Measurements from ENCODE around the gene MAG. TPM values are rescaled to one million over a fixed set of nuclear protein-coding genes. Genes with fewer than 3 reads are reported as not detected.

MAG gene
- total RNA-seq, 1 donor = not detected

DNA sequence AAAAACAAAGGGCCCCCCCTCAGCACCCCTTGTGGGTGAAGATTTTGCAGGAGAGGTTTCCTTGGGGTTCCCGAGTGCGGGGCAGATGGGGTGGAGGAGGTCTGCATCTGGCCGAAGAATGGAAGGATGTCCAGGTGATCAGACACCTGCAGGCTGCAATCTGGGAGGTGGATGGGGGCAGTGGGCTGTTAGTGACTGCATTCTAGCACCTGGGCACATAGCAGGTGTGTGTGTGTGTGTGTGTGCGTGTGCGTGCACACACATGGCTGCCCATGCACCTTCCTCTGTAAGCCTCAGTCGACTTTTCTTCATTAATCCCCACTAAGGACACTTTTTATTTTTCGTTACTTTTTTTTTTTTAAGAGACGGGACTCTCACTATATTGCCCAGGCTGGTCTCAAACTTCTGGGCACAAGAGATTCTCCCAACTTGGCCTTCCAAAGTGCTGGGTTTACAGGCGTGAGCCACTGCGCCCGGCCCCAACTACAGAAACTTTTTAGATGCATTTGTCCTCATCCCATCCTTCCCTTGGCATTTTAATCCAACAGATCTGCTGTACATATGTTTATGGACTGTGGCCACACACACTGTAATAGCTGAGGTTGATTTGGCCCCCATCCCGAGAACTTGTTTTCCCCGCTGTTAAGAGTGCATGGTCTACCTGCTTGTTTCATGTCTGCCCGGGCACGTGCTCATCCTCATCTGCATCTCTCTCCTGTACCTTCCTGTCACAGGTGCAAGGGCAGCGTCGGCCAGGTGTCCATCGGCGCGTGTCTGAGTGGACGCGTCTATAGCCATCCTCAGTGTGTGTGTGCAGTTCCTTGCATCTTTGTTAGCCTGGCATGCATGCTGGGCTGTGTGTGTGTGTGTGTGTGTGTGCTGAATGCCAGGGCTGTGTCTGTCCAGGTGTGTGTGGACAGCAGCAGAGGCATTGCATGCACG, 731 bp downstream of the MAG start:
- TF ChIP-seq, protein P1, sequence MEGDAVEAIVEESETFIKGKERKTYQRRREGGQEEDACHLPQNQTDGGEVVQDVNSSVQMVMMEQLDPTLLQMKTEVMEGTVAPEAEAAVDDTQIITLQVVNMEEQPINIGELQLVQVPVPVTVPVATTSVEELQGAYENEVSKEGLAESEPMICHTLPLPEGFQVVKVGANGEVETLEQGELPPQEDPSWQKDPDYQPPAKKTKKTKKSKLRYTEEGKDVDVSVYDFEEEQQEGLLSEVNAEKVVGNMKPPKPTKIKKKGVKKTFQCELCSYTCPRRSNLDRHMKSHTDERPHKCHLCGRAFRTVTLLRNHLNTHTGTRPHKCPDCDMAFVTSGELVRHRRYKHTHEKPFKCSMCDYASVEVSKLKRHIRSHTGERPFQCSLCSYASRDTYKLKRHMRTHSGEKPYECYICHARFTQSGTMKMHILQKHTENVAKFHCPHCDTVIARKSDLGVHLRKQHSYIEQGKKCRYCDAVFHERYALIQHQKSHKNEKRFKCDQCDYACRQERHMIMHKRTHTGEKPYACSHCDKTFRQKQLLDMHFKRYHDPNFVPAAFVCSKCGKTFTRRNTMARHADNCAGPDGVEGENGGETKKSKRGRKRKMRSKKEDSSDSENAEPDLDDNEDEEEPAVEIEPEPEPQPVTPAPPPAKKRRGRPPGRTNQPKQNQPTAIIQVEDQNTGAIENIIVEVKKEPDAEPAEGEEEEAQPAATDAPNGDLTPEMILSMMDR (IDR thresholded peaks at IDR 0.05; ENCODE audit: extremely low read depth, low read depth, low read length) = no peak
- H3K36me3 ChIP-seq (ENCODE audit: insufficient read depth, low read length) = no peaks in the 10 kb centered on the region
- H3K4me2 ChIP-seq (ENCODE audit: insufficient read depth, low read length) = no peak overlapping the region
- H2AFZ ChIP-seq (ENCODE audit: low read length) = no peak overlapping the region
- H3K79me2 ChIP-seq (ENCODE audit: insufficient read depth, low read length) = no peaks in the 10 kb centered on the region
- H3K4me3 ChIP-seq (ENCODE audit: insufficient read depth, low read length) = no peak overlapping the region
- peak; percentile 73 for DNase-seq (ENCODE audit: insufficient read length, low spot score, missing footprints)
- H3K27ac ChIP-seq (ENCODE audit: low read depth, low read length) = no peak overlapping the region
- H3K27me3 ChIP-seq (ENCODE audit: insufficient read depth, low read length) = peaks cover 31% of the 10 kb centered on the region
- H4K20me1 ChIP-seq (ENCODE audit: insufficient read depth, low read length) = no peaks in the 10 kb centered on the region
- H3K4me1 ChIP-seq (ENCODE audit: insufficient read depth, low read length) = no peaks in the 10 kb centered on the region
- H3K9me3 ChIP-seq (ENCODE audit: low read depth, low read length) = no peaks in the 10 kb centered on the region

- TF ChIP-seq, protein P1 (IDR thresholded peaks at IDR 0.05; ENCODE audit: extremely low read depth, low read depth, low read length) = no peak
Observed at GRCh38 chr19:35293363-35293739, 1.4 kb downstream of the MAG start.

DNA sequence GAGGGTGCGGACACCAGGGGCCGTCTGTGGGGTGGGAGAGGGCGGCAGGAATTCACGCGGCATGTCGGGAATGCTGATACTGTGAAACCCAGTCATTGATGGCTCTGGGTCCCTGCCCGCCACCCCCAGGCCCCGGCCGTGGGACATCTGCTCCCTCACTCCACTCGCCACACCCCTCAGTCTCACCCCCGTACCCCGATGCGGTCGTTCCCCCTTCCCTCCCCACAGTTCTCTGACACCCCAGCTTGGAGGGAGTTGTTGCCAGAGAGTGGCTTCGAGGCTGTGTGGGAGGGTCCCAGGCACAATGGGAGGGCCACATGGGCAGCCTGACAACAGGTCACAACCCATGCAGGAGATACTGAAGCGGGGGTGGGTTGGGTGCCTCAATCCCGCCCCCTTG, 1.8 kb downstream of the MAG start:
- peak; percentile 11 for DNase-seq (ENCODE audit: insufficient read length, low spot score, missing footprints)
- H3K27me3 ChIP-seq (ENCODE audit: insufficient read depth, low read length) = peaks cover 25% of the 10 kb centered on the region
- no peaks in the 10 kb centered on the region for H3K36me3 ChIP-seq (ENCODE audit: insufficient read depth, low read length)
- TF ChIP-seq, protein P1 (IDR thresholded peaks at IDR 0.05; ENCODE audit: extremely low read depth, low read depth, low read length) = no peak
- no peaks in the 10 kb centered on the region for H4K20me1 ChIP-seq (ENCODE audit: insufficient read depth, low read length)
- no peaks in the 10 kb centered on the region for H3K9me3 ChIP-seq (ENCODE audit: low read depth, low read length)
- no peaks in the 10 kb centered on the region for H3K4me1 ChIP-seq (ENCODE audit: insufficient read depth, low read length)
- no peak overlapping the region for H3K4me2 ChIP-seq (ENCODE audit: insufficient read depth, low read length)
- no peaks in the 10 kb centered on the region for H3K79me2 ChIP-seq (ENCODE audit: insufficient read depth, low read length)
- H3K27ac ChIP-seq (ENCODE audit: low read depth, low read length) = no peak overlapping the region
- H2AFZ ChIP-seq (ENCODE audit: low read length) = no peak overlapping the region
- no peak overlapping the region for H3K4me3 ChIP-seq (ENCODE audit: insufficient read depth, low read length)

More at GRCh38 chr19:35293363-35293739, 1.4 kb downstream of the MAG start:
- no peaks in the 10 kb centered on the region for H3K36me3 ChIP-seq (ENCODE audit: insufficient read depth, low read length)
- no peak overlapping the region for H3K4me2 ChIP-seq (ENCODE audit: insufficient read depth, low read length)
- no peak overlapping the region for H2AFZ ChIP-seq (ENCODE audit: low read length)
- H3K4me1 ChIP-seq (ENCODE audit: insufficient read depth, low read length) = no peaks in the 10 kb centered on the region
- no peaks in the 10 kb centered on the region for H3K79me2 ChIP-seq (ENCODE audit: insufficient read depth, low read length)
- H3K4me3 ChIP-seq (ENCODE audit: insufficient read depth, low read length) = no peak overlapping the region
- no peak overlapping the region for H3K27ac ChIP-seq (ENCODE audit: low read depth, low read length)
- no peaks in the 10 kb centered on the region for H4K20me1 ChIP-seq (ENCODE audit: insufficient read depth, low read length)
- H3K27me3 ChIP-seq (ENCODE audit: insufficient read depth, low read length) = peaks cover 30% of the 10 kb centered on the region
- no peaks in the 10 kb centered on the region for H3K9me3 ChIP-seq (ENCODE audit: low read depth, low read length)
- DNase-seq (ENCODE audit: insufficient read length, low spot score, missing footprints) = peak; percentile 80

DNA sequence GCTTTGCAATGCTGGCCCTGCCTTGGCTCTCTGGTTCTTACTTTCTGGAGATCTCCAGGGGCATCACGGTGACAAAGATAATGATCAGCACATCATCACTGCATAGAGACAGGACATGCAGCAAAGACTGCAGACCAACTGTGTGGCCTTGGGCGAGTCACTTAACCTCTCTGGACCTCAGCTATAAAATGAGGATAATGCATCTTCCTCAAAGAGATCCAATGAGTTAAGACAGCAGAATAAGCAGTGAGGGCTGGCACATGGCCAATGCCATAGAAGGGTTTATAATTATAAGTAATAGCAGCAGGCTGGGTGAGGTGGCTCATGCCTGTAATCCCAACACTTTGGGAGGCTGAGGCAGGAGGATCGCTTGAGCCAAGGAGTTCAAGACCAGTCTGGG, 2.4 kb downstream of the MAG start:
- no peak overlapping the region for H2AFZ ChIP-seq (ENCODE audit: low read length)
- H3K27me3 ChIP-seq (ENCODE audit: insufficient read depth, low read length) = peaks cover 25% of the 10 kb centered on the region
- no peaks in the 10 kb centered on the region for H3K4me1 ChIP-seq (ENCODE audit: insufficient read depth, low read length)
- no peaks in the 10 kb centered on the region for H3K9me3 ChIP-seq (ENCODE audit: low read depth, low read length)
- DNase-seq (ENCODE audit: insufficient read length, low spot score, missing footprints) = peak; percentile 54
- H3K27ac ChIP-seq (ENCODE audit: low read depth, low read length) = no peak overlapping the region
- no peaks in the 10 kb centered on the region for H4K20me1 ChIP-seq (ENCODE audit: insufficient read depth, low read length)
- H3K79me2 ChIP-seq (ENCODE audit: insufficient read depth, low read length) = no peaks in the 10 kb centered on the region
- H3K36me3 ChIP-seq (ENCODE audit: insufficient read depth, low read length) = no peaks in the 10 kb centered on the region
- no peak overlapping the region for H3K4me2 ChIP-seq (ENCODE audit: insufficient read depth, low read length)
- H3K4me3 ChIP-seq (ENCODE audit: insufficient read depth, low read length) = no peak overlapping the region
- TF ChIP-seq, protein P1 (IDR thresholded peaks at IDR 0.05; ENCODE audit: extremely low read depth, low read depth, low read length) = no peak

Data from osteoblast (primary cell).